ENCODE results near the gene GALNT3.

GALNT3 gene

GRCh38 chr2:165793779-165794535 lies at the start of gene GALNT3:
GALNT3 (minus strand) TSS chr2:165794247; CDS start chr2:165770700, 23,547 bp downstream.
- DNase-seq (ENCODE audit: low read depth), result peak; percentile 16

DNA sequence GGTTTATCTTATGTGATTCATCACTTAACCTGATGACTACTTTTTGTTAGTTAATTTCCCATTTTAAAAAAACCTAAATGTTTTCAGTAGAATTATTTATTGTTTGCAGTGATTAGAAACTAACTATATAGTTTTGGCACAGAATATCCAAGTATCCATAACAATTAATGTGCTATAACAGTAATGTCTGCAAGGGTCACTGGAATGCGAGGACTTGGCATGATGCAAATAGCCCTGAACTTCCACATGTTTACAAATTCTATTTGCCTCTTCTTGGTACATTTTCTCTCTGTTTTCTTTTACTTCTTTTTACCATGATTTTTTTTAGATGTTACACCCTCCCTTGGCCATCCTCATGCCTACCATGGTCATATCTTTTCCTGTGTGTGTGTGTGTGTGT lies 49.3 kb upstream of the GALNT3 start:
- no peak for DNase-seq (ENCODE audit: low read depth)

- no peak for DNase-seq (ENCODE audit: low read depth)
Observed at GRCh38 chr2:165840333-165840958, 46.4 kb upstream of the GALNT3 start.

GRCh38 chr2:165839610-165840009 lies 45.6 kb upstream of the GALNT3 start:
- no peak for DNase-seq (ENCODE audit: low read depth)

DNA sequence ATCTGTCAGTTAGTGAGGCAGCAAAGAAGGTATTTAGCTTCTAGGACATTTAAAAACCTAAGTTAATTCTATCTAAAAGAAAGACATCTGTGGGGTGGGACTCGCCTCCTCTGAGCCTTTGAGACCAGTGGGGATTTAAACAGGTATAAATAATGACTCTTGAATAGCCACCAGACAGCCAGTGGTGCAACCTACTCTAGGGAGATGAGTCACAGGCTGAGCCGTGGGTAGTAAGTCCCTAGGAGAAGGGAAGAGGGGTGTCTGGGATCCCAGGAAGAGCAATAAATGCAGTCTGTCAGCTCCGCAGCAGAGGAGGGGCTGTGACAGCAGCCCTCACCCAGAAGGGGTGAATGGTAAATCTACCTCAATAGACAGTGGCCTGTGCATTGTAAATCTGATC lies 43.1 kb upstream of the GALNT3 start:
- no peak for DNase-seq (ENCODE audit: low read depth)

DNA sequence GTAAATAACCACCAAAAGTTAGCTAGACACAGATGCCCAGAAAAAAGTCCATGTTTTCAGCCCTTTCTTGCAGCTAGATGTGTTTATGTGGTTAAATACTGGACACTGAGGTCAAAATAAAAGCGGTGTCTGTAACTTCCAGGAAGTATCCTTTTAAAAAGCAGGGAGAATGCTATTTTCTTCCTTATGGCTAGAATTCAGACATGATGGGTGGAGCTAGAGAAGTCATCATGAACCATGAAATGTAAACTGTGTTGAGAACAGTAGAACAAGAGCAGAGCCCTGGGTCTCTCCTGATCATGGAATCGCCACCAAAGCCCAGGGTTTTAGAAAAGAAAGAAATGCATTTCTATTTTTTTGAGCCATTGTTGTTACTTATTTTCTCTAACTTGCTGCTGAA lies 41.3 kb upstream of the GALNT3 start:
- DNase-seq (ENCODE audit: low read depth), result no peak

DNA sequence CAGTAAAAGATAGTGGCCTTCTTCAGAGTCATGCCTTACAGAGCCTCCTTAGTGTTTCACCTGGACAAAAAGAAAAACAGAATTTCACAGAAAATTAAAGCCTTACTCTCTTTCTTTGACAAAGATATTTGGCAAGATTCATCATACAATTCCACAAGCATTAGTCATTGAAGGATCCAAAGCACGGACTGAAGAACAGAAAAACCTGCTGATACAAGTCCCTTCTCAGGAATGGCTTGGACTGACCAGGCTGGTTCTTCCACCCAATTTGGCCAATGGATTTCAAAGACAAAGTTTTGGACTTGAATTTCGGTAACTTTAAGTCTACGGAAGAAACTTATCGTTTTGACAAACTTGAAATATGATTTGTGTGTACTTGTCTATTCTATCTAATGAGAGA lies 39.1 kb upstream of the GALNT3 start:
- no peak for DNase-seq (ENCODE audit: low read depth)

- no peak for DNase-seq (ENCODE audit: low read depth)
Observed at GRCh38 chr2:165827921-165828276, 33.9 kb upstream of the GALNT3 start.

DNA sequence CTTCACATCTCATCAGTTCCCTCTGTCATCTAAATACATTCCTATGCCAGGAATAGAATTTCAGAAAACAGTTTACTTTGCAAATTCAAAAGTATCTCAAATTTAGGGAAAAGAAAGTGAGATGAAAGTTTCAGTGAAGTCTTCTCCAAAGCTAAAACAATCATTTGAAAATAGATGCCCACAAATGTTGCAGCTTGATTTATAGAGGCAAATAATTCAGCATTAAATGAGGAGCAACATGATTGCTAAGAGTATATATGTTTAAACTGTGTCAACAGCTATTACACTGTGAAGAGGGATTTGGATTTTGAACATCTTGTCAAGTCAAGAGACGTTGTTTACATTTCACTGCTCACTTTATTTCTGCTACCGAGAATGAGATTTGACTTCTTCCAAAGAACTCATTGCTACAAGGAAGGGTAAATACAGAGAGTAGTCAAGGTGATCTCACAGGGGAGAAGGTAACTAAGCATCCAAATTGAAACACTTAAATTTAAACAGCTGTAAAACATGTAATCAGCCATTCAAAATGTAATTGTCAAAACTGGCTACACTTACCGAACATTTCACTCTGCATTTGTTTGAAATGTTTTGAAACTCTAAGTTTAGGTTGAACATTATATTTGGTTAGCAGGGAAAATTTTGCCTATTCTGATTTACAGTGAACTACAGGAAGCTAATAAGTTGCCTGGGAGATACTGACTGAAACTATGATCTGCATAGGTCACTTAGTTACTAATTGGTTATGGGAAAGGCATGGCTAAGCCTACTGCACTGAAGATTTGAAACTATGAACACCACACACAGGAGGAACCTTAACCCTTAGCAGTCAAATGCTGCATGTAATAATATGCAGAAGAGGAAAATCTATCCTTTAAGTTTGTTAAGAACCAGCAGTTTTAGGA lies 33.2 kb upstream of the GALNT3 start:
- no peak for DNase-seq (ENCODE audit: low read depth)

DNA sequence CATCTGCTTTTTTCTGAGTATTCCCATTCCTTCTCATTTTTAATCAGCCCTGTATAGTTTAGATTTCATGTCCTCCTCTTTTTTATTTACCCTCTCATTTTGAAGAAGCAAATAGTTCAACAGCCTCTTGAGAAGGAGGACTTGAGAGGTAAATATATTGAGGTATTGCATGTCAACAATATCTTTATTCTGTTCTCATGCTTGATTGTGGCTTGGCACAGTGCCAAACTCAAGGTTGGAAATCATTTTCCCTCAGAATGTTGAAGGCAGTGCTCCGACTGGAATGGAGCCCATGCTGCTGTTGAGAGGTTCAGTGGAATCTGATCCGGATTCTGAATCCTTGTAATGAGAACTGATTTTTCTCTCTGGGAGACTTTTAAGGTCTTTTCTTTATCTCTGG lies 31.0 kb upstream of the GALNT3 start:
- DNase-seq (ENCODE audit: low read depth), result no peak

GRCh38 chr2:165820296-165820695 lies 26.2 kb upstream of the GALNT3 start:
- no peak for DNase-seq (ENCODE audit: low read depth)

DNA sequence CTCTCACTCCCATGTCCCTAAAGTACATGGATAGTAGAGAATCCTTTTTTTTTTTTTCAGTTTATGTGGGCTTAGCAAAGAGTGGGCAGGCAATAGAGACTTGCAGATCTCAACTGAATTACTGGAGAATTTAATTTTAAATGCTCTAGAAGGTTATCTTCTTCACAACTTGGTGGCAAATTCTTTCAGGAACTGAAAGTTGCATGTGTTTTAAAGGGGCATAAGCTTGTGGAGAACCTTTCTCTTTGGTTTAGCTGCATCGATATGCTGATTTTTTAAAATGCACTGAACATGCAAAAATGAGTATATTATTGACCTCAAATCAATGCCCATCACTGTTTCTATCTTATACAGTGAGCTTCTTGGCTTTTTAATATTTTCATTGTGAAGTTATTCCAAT lies 24.9 kb upstream of the GALNT3 start:
- no peak for DNase-seq (ENCODE audit: low read depth)

- DNase-seq (ENCODE audit: low read depth), result no peak
Observed at GRCh38 chr2:165815299-165816141, 21.5 kb upstream of the GALNT3 start.

DNA sequence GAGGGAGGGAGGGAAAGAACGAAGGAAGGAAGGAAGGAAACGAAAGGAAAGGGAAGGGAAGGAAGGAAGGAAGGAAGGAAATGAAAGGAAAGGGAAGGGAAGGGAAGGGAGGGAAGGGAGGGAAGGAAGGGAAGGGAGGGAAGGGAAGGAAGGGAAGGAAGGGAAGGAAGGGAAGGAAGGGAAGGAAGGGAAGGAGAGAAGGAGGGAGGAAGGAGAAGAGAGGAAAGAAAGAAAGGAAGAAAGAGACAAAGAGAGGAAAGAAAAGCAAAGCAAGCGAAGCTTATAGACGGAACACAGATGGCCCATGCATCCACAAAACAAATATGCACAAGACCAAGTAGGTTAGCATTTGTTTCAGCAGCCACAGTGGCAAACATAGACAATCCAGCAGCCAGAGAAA lies 20.4 kb upstream of the GALNT3 start:
- no peak for DNase-seq (ENCODE audit: low read depth)

GRCh38 chr2:165811592-165812370 lies 17.7 kb upstream of the GALNT3 start:
- DNase-seq (ENCODE audit: low read depth), result no peak

DNA sequence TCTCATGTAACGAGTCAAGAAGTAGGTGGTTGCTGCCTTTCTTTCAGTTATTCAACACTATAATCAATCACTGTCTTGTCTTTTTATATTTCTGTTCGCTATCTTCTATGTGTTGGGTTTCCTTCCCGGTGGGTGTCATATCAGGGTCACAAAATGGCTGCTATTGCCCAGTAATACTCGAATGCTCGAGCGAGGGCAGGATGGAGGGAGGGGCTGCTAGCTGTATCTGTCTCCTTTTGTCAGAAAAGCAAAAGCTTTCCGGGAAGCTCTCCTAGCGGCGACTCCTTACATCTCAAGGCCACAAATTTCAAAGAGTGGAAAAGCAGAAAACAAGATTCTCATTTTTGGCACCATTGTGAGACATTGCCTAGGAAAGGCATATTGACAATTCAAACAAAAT lies 16.4 kb upstream of the GALNT3 start:
- DNase-seq (ENCODE audit: low read depth), result no peak

- DNase-seq (ENCODE audit: low read depth), result no peak
Observed at GRCh38 chr2:165804719-165805118, 10.7 kb upstream of the GALNT3 start.

DNA sequence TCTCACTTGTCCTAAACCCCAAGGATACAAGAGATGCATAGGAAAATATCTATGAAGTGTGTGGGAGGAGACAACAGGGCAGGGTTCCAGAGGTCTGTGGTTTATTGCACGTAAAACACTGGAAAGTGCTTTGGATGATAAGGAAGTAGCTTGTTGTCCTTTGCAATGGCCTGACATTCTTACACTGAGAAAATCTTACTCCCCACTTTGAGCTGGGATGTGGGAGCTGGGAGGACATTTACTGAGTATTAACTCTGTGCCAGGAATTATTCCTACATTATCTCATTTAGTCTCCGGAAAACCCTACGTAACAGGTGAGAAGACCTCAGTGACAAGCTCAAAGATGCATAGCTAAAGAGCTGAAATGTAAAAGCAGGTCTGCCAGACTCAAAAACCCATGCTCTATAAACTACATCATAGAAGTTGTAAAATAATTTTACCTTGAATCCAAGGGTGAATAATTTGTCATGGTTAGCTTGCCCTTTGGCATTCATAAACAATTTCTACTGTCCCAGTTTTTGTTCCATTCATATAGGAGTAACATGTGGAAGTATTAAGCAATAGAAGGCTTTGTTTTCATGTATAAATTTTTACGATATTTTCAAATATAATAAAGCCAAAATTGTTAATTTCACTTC lies 9.2 kb upstream of the GALNT3 start:
- no peak for DNase-seq (ENCODE audit: low read depth)

- DNase-seq (ENCODE audit: low read depth), result no peak
Observed at GRCh38 chr2:165801176-165801575, 7.1 kb upstream of the GALNT3 start.

GRCh38 chr2:165796819-165797530 lies 2.9 kb upstream of the GALNT3 start:
- DNase-seq (ENCODE audit: low read depth), result no peak
